ENCODE results near the gene PHGDH. TPM values are rescaled to one million over a fixed set of nuclear protein-coding genes. Genes with fewer than 3 reads are reported as not detected.

The PHGDH gene
- total RNA-seq, 1 donor from 2014 or later, result 146 TPM

- TF ChIP-seq CTCF (conservative IDR thresholded peaks at IDR 0.05; ENCODE audit: low read depth, low read length), result no peak
- H3K4me3 ChIP-seq (ENCODE audit: low read depth, low read length), result no peak overlapping the region
- no peak for DNase-seq (ENCODE audit: low read depth)
Measured at GRCh38 chr1:119738100-119738720, 26.5 kb downstream of the PHGDH start.

- DNase-seq (ENCODE audit: low read depth), result no peak
- no peak for TF ChIP-seq CTCF (conservative IDR thresholded peaks at IDR 0.05; ENCODE audit: low read depth, low read length)
- H3K4me3 ChIP-seq (ENCODE audit: low read depth, low read length), result no peak overlapping the region
Measured at GRCh38 chr1:119739150-119739549, 27.4 kb downstream of the PHGDH start.

- H3K4me3 ChIP-seq (ENCODE audit: low read depth, low read length), result no peak overlapping the region
- TF ChIP-seq CTCF (conservative IDR thresholded peaks at IDR 0.05; ENCODE audit: low read depth, low read length), result no peak
- DNase-seq (ENCODE audit: low read depth), result no peak
Measured at GRCh38 chr1:119740261-119740660, 28.5 kb downstream of the PHGDH start.

- no peak overlapping the region for H3K4me3 ChIP-seq (ENCODE audit: low read depth, low read length)
- no peak for TF ChIP-seq CTCF (conservative IDR thresholded peaks at IDR 0.05; ENCODE audit: low read depth, low read length)
- no peak for DNase-seq (ENCODE audit: low read depth)
Measured at GRCh38 chr1:119740896-119741780, 29.4 kb downstream of the PHGDH start.

GRCh38 chr1:119742202-119742601 is 30.5 kb downstream of the PHGDH start:
- no peak for TF ChIP-seq CTCF (conservative IDR thresholded peaks at IDR 0.05; ENCODE audit: low read depth, low read length)
- no peak for DNase-seq (ENCODE audit: low read depth)
- no peak overlapping the region for H3K4me3 ChIP-seq (ENCODE audit: low read depth, low read length)

- no peak overlapping the region for H3K4me3 ChIP-seq (ENCODE audit: low read depth, low read length)
- no peak for DNase-seq (ENCODE audit: low read depth)
Measured at GRCh38 chr1:119742677-119743076, 30.9 kb downstream of the PHGDH start.

More at GRCh38 chr1:119742677-119743076, 30.9 kb downstream of the PHGDH start:
- TF ChIP-seq CTCF (conservative IDR thresholded peaks at IDR 0.05; ENCODE audit: low read depth, low read length), result no peak
